Tibial artery (tissue), 4 donors: Measurements from ENCODE around the gene C7orf25.

Experiments
- DNase-seq, 2 donors: peaks; one replicate each; pipeline ENCODE4 v3.0.0-alpha.2; 2019
- H3K27ac ChIP-seq, 2 donors: fragments of 200-600 bp; sonication (generic) in 1 of 2; 1 replicate in 1 of 2; 2 replicates in 1 of 2; pipeline ENCODE4 v1.5.1; 2018 to 2019; ENCODE audit warnings: mild to moderate bottlenecking in 1 of 2
- H3K27me3 ChIP-seq, 2 donors: fragments of 200-600 bp; sonication (generic) in 1 of 2; one replicate each; pipeline versions ENCODE4 v1.5.1 to v1.6.0; 2016 to 2019
- H3K36me3 ChIP-seq, 3 donors: fragments of 200-600 bp; sonication (generic) in 2 of 3; one replicate each; pipeline ENCODE4 v1.5.1; 2016 to 2019; ENCODE audit warnings: mild to moderate bottlenecking in 2 of 3
- H3K4me1 ChIP-seq, 4 donors: fragments of 200-600 bp; sonication (generic) in 2 of 4; 1 replicate in 3 of 4; 2 replicates in 1 of 4; pipeline ENCODE4 v1.5.1; 2016 to 2019
- H3K4me3 ChIP-seq, 2 donors: fragments of 200-600 bp; sonication (generic) in 1 of 2; 1 replicate in 1 of 2; 2 replicates in 1 of 2; pipeline ENCODE4 v1.5.1; 2018 to 2019; ENCODE audit warnings: mild to moderate bottlenecking in 2 of 2
- H3K9me3 ChIP-seq, 3 donors: fragments of 200-600 bp; sonication (generic) in 1 of 3; one replicate each; pipeline ENCODE4 v1.5.1; 2016 to 2019
- CTCF ChIP-seq, 2 experiments: fragments of 200-600 bp in 1 of 2; fragments of 450-650 bp in 1 of 2; IDR thresholded peaks; one replicate each; pipeline ENCODE4 v1.5.1; 2017 to 2019; ENCODE audit warnings: antibody characterized with exemption in 2 of 2, mild to moderate bottlenecking in 1 of 2, moderate library complexity in 1 of 2
- intact Hi-C: fragments of 100-400 bp; cut with DNase I; formaldehyde crosslinking; loops from one replicate; pipeline ENCODE4 v1.15.0; 2023; ENCODE audit warnings: low total_unique reads

C7orf25 gene

GRCh38 chr7:42907316-42907715 is 4.6 kb downstream of the C7orf25 start:
- Histone ChIP-seq H3K27ac (no peak overlapping the region), H3K9me3 (no peaks in the 10 kb centered on the region), H3K4me3 (no peak overlapping the region), H3K27me3 (no peaks in the 10 kb centered on the region), H3K4me1 (peaks cover 0 to 15% (median 8%) of the 10 kb centered on the region in 4 donors), H3K36me3 (no peaks in the 10 kb centered on the region)
- no peak for TF ChIP-seq CTCF (IDR thresholded peaks at IDR 0.05)
- intact Hi-C loops: no loop called here
- DNase-seq: no peak

- Histone ChIP-seq H3K9me3 (no peaks in the 10 kb centered on the region), H3K27me3 (no peaks in the 10 kb centered on the region), H3K4me1 (peaks cover 0 to 12% (median 7%) of the 10 kb centered on the region in 4 donors), H3K36me3 (no peaks in the 10 kb centered on the region), H3K27ac (no peak overlapping the region), H3K4me3 (no peak overlapping the region)
- DNase-seq: no peak
- TF ChIP-seq CTCF (IDR thresholded peaks at IDR 0.05): no peak
- intact Hi-C loops: no loop called here
Observed at GRCh38 chr7:42906181-42906580, 5.7 kb downstream of the C7orf25 start.

- no peak for DNase-seq
- no peaks in the 10 kb centered on the region for H3K4me1 ChIP-seq
- no peaks in the 10 kb centered on the region for H3K9me3 ChIP-seq
- H3K27ac ChIP-seq: no peak overlapping the region
- H3K4me3 ChIP-seq: no peak overlapping the region
- H3K36me3 ChIP-seq: no peaks in the 10 kb centered on the region
- intact Hi-C loops: no loop called here
- no peaks in the 10 kb centered on the region for H3K27me3 ChIP-seq
- no peak for TF ChIP-seq CTCF (IDR thresholded peaks at IDR 0.05)
Observed at GRCh38 chr7:42902331-42902730, 9.5 kb downstream of the C7orf25 start.

- no peak overlapping the region for H3K4me3 ChIP-seq
- H3K27ac ChIP-seq: no peak overlapping the region
- no peak for TF ChIP-seq CTCF (IDR thresholded peaks at IDR 0.05)
- intact Hi-C loops: no loop called here
- H3K4me1 ChIP-seq: no peaks in the 10 kb centered on the region
- no peaks in the 10 kb centered on the region for H3K36me3 ChIP-seq
- H3K9me3 ChIP-seq: no peaks in the 10 kb centered on the region
- H3K27me3 ChIP-seq: no peaks in the 10 kb centered on the region
- DNase-seq: no peak
Observed at GRCh38 chr7:42900842-42901241, 11.0 kb downstream of the C7orf25 start.

- Histone ChIP-seq H3K4me3 (no peak overlapping the region), H3K27ac (no peak overlapping the region), H3K9me3 (no peaks in the 10 kb centered on the region), H3K4me1 (peaks cover 0 to 5% (median 5%) of the 10 kb centered on the region in 4 donors), H3K36me3 (no peaks in the 10 kb centered on the region), H3K27me3 (no peaks in the 10 kb centered on the region)
- DNase-seq: no peak
- no peak for TF ChIP-seq CTCF (IDR thresholded peaks at IDR 0.05)
- intact Hi-C loops: no loop called here
Observed at GRCh38 chr7:42893346-42894240, 18.3 kb downstream of the C7orf25 start.
